Cardiac muscle cell (in vitro differentiated cells and primary cell): Measurements from ENCODE around the gene FAAH. TPM values are rescaled to one million over a fixed set of nuclear protein-coding genes. Genes with fewer than 3 reads are reported as not detected.
"Not testable (repeated sequence)": the region's sequence is repeated elsewhere in the genome, so short reads cannot be mapped to it uniquely, and the experiment has no call there.

Source experiments
- DNase-seq, 2 donors: peaks; one replicate each; pipeline versions ENCODE4 v3.0.0 to v3.0.0-alpha.2; 2010 to 2017; ENCODE audit warnings: low read depth in 1 of 2, low spot score in 1 of 2
- H3K27ac ChIP-seq: fragments of 200-600 bp; sonication (generic); 2 replicates; pipeline ENCODE4 v1.5.1; 2016
- H3K27me3 ChIP-seq: fragments of 200-600 bp; sonication (generic); 2 replicates; pipeline ENCODE4 v1.6.0; 2016; ENCODE audit warnings: control low read depth
- H3K36me3 ChIP-seq: fragments of 200-600 bp; sonication (generic); 2 replicates; pipeline ENCODE4 v1.5.1; 2016; ENCODE audit warnings: control low read depth
- H3K4me1 ChIP-seq: fragments of 200-600 bp; sonication (generic); 2 replicates; pipeline ENCODE4 v1.8.1; 2017; ENCODE audit warnings: low read depth, mild to moderate bottlenecking, mixed run types
- H3K4me3 ChIP-seq: fragments of 200-600 bp; sonication (generic); 2 replicates; pipeline ENCODE4 v1.5.1; 2016; ENCODE audit warnings: mild to moderate bottlenecking
- H3K9me3 ChIP-seq: fragments of 200-600 bp; sonication (generic); 2 replicates; pipeline ENCODE4 v1.5.1; 2017; ENCODE audit warnings: low read depth, mild to moderate bottlenecking, control low read depth
- CTCF ChIP-seq: IDR thresholded peaks from 2 replicates; pipeline ENCODE4 v1.5.1; 2012; ENCODE audit warnings: low read depth, mild to moderate bottlenecking, low read length
- polyA plus RNA-seq: library from polyadenylated mRNA; unstranded; fragments of >200 nt; fragmentation: Nextera tagmentation; extraction: Ambion mirVana; gene quantifications from 2 replicates; pipeline ENCODE4 v1.2.1, GENCODE V29; 2016
- total RNA-seq: library from RNA; depleted of rRNA; stranded (reverse); fragments of >200 nt; gene quantifications from 2 replicates; pipeline ENCODE4 v1.2.3, GENCODE V29; 2016

The FAAH gene
- total and polyA plus RNA-seq, 2 experiments from 2014 or later: 20.2 to 21.0 TPM

- no peaks in the 10 kb centered on the region for H3K4me1 ChIP-seq
- no peaks in the 10 kb centered on the region for H3K9me3 ChIP-seq
- no peak overlapping the region for H3K4me3 ChIP-seq
- H3K27ac ChIP-seq: no peak overlapping the region
- TF ChIP-seq CTCF: no peak
- DNase-seq: no peak
- no peaks in the 10 kb centered on the region for H3K27me3 ChIP-seq
- H3K36me3 ChIP-seq: peaks cover 23% of the 10 kb centered on the region
These were observed 31.0 kb upstream of the FAAH start for GRCh38 chr1:46363121-46363520.

- Histone ChIP-seq H3K9me3 (no peaks in the 10 kb centered on the region), H3K36me3 (peaks cover 19% of the 10 kb centered on the region), H3K4me1 (no peaks in the 10 kb centered on the region), H3K4me3 (no peak overlapping the region), H3K27ac (no peak overlapping the region), H3K27me3 (no peaks in the 10 kb centered on the region)
- no peak for DNase-seq
- TF ChIP-seq CTCF: no peak
These were observed 29.5 kb upstream of the FAAH start for GRCh38 chr1:46364612-46365011.

- not testable (repeated sequence) for H3K4me3 ChIP-seq, H3K27ac ChIP-seq, DNase-seq, H3K9me3 ChIP-seq, H3K27me3 ChIP-seq, H3K4me1 ChIP-seq
- H3K36me3 ChIP-seq: peaks cover 15% of the 10 kb centered on the region
These were observed 28.3 kb upstream of the FAAH start for GRCh38 chr1:46365796-46366195.

GRCh38 chr1:46367072-46367471 is 27.0 kb upstream of the FAAH start:
- Histone ChIP-seq H3K4me1 (no peaks in the 10 kb centered on the region), H3K27ac (no peak overlapping the region), H3K4me3 (no peak overlapping the region), H3K9me3 (no peaks in the 10 kb centered on the region), H3K27me3 (no peaks in the 10 kb centered on the region), H3K36me3 (peaks cover 10% of the 10 kb centered on the region)
- no peak for TF ChIP-seq CTCF
- no peak for DNase-seq

DNA sequence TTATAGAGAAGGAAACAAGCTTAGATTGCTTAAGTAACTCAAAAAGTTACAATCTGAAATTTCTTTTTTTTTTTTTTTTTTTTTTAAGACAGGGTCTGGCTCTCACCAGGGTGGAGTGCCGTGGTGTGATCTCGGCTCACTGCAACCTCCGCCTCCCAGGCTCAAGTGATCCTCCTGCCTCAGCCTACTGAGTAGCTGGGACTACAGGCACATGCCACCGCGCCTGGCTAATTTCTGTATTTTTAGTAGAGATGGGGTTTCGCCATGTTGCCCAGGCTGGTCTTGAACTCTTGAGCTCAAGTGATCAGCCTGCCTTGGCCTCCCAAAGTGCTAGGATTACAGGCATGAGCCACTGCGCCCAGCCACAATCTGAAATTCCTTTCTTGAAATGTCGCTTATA is 26.4 kb upstream of the FAAH start:
- not testable (repeated sequence) for H3K36me3 ChIP-seq

DNA sequence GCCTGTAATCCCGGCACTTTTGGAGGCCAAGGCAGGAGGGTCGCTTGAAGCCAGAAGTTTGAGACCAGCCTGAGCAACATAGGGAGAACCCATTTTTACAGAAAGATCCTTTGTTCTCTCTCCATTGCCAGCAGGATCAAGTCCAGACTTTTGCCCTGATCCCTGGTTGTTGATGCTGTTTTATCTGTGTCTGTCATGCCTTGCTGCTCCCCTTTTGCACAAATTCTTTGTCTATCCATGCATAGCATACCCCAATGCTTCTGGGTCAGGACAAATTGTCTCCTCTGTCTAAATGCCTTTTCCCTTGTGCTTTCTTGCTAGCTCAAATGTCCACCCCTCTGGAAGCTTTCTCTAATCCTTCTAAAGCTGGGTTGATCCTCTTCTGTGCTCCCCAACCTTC is 25.3 kb upstream of the FAAH start:
- DNase-seq: no peak
- H3K27ac ChIP-seq: no peak overlapping the region
- no peaks in the 10 kb centered on the region for H3K4me1 ChIP-seq
- H3K36me3 ChIP-seq: no peaks in the 10 kb centered on the region
- no peaks in the 10 kb centered on the region for H3K9me3 ChIP-seq
- no peak for TF ChIP-seq CTCF
- no peak overlapping the region for H3K4me3 ChIP-seq
- no peaks in the 10 kb centered on the region for H3K27me3 ChIP-seq

More for the DNA sequence above, 26.4 kb upstream of the FAAH start:
- not testable (repeated sequence) for H3K4me1 ChIP-seq, H3K9me3 ChIP-seq, H3K27ac ChIP-seq, DNase-seq, H3K4me3 ChIP-seq, H3K27me3 ChIP-seq
